Lung (tissue), 12 donors: Measurements from ENCODE around the gene UBXN4. TPM values are rescaled to one million over a fixed set of nuclear protein-coding genes. Genes with fewer than 3 reads are reported as not detected.
"Not testable (repeated sequence)": the region's sequence is repeated elsewhere in the genome, so short reads cannot be mapped to it uniquely, and the experiment has no call there.

Experiments
- ATAC-seq: fragments of 200-7000 bp; cut with Tn5 transposase; one replicate; pipeline ENCODE4 v1.9.1; 2020; ENCODE audit warnings: moderate number of reproducible peaks; ENCODE audit not compliant: insufficient read depth, low FRiP score
- DNase-seq, 3 donors: peaks; one replicate each; pipeline ENCODE4 v3.0.0-alpha.2; 2013 to 2017
- H3K27ac ChIP-seq, 2 donors: one replicate each; pipeline ENCODE4 v1.5.1; 2013; ENCODE audit warnings: mild to moderate bottlenecking in 2 of 2, moderate library complexity in 2 of 2, control low read depth in 1 of 2, inconsistent platforms in 1 of 2, low read depth in 1 of 2, low read length in 1 of 2
- H3K27me3 ChIP-seq, 3 donors: one replicate each; pipeline ENCODE4 v1.5.1; 2013; ENCODE audit warnings: low read length in 2 of 3; ENCODE audit not compliant: control insufficient read depth in 3 of 3, insufficient read depth in 3 of 3
- H3K36me3 ChIP-seq, 4 donors: one replicate each; pipeline ENCODE4 v1.5.1; 2013; ENCODE audit warnings: low read length in 4 of 4, mild to moderate bottlenecking in 1 of 4, moderate library complexity in 1 of 4; ENCODE audit not compliant: control insufficient read depth in 4 of 4, insufficient read depth in 4 of 4
- H3K4me1 ChIP-seq, 5 donors: one replicate each; pipeline ENCODE4 v1.5.1; 2013; ENCODE audit warnings: low read length in 5 of 5, mild to moderate bottlenecking in 2 of 5, moderate library complexity in 1 of 5; ENCODE audit not compliant: control insufficient read depth in 5 of 5, insufficient read depth in 5 of 5
- H3K4me3 ChIP-seq: one replicate; pipeline ENCODE4 v1.5.1; 2013; ENCODE audit warnings: mild to moderate bottlenecking, control low read depth, moderate library complexity
- H3K9ac ChIP-seq, 2 donors: one replicate each; pipeline ENCODE4 v1.5.1; 2013; ENCODE audit warnings: low read length in 2 of 2, control low read depth in 1 of 2; ENCODE audit not compliant: insufficient read depth in 1 of 2
- H3K9me3 ChIP-seq, 4 donors: one replicate each; pipeline ENCODE4 v1.5.1; 2013; ENCODE audit warnings: low read length in 3 of 4, mild to moderate bottlenecking in 1 of 4, moderate library complexity in 1 of 4; ENCODE audit not compliant: control insufficient read depth in 4 of 4, insufficient read depth in 3 of 4
- CTCF ChIP-seq: IDR thresholded peaks from 2 replicates; pipeline ENCODE4 v1.5.1; 2012; ENCODE audit warnings: mild to moderate bottlenecking; ENCODE audit errors: control extremely low read depth, extremely low read depth
- WGBS, 2 donors: extraction: QIAGEN DNeasy Blood & Tissue Kit; methylation state at CpG; one replicate each; pipeline ENCODE4 v1.1.7; 2013; 5-methylcytosine and 5-hydroxymethylcytosine counted together
- polyA plus RNA-seq, 2 donors: library from polyadenylated mRNA; stranded (reverse); fragments of 200-250 nt; gene quantifications; one replicate each; pipeline ENCODE4 v1.2.1, GENCODE V29; 2013
- total RNA-seq, 2 donors: library from RNA; depleted of rRNA in 1 of 2; stranded (reverse); fragments of >200 nt in 1 of 2; gene quantifications; one replicate each; pipeline ENCODE4 v1.2.1, GENCODE V29; 2014 to 2021
- donor health status: control.
- donor health status: control.
- donor health status: Bipolar disorder and iron deficiency.
- donor health status: healthy.
- donor health status: DM: yes; HTN: yes; CAD: no.

Gene UBXN4
- total and polyA plus RNA-seq, 4 donors, result 39.7 to 121 (median 65.9) TPM

DNA sequence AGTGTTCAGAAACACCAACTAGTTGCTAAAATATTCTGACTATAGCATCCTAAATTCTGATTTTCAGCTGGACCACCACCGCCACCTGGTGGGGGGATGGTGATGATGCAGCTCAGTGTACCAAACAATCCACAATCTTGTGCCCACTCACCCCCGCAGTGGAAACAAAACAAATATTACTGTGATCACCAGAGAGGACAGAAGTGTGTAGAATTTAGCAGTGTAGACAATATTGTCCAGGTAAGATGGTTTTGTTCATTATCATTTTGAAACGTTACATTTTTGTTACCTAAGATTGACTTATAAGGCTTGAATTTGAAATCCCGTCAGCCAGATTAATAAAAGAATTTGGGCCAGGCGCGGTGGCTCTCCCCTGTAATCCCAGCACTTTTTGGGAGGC is 31.7 kb upstream of the UBXN4 start:
- Histone ChIP-seq H3K27ac (no peak overlapping the region), H3K9ac (no peak overlapping the region), H3K9me3 (no peaks in the 10 kb centered on the region), H3K36me3 (peaks cover 0 to 5% (median 0%) of the 10 kb centered on the region in 4 donors), H3K27me3 (no peaks in the 10 kb centered on the region), H3K4me1 (no peaks in the 10 kb centered on the region), H3K4me3 (no peak overlapping the region)
- ATAC-seq, result no peak
- peak; percentile 95 for TF ChIP-seq CTCF
- DNase-seq, result peak; percentile 63 to 65 (median 64)
- 63 to 72% methylated on average over 6 of the region's 6 CpGs for WGBS, 2 donors

DNA sequence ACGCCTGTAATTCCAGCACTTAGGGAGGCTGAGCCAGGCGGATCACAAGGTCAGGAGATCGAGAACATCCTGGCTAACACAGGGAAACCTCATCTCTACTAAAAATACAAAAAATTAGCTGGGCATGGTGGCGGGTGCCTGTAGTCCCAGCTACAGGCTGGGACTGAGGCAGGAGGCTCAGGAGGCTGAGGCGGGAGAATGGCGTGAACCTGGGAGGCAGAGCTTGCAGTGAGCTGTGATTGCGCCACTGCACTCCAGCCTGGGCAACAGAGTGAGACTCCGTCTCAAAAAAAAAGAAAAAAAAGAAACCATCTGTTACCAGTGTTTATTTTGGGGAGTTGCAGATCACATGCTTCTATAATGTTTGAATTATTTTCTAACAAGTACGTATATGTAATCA is 26.6 kb upstream of the UBXN4 start:
- not testable (repeated sequence) for ATAC-seq, H3K4me3 ChIP-seq, H3K4me1 ChIP-seq, H3K9ac ChIP-seq, DNase-seq, H3K27ac ChIP-seq, H3K9me3 ChIP-seq, H3K27me3 ChIP-seq
- H3K36me3 ChIP-seq, result peaks cover 2 to 11% (median 8%) of the 10 kb centered on the region in 4 donors
- 96% methylated on average over 9 of the region's 9 CpGs for WGBS, 2 donors

DNA sequence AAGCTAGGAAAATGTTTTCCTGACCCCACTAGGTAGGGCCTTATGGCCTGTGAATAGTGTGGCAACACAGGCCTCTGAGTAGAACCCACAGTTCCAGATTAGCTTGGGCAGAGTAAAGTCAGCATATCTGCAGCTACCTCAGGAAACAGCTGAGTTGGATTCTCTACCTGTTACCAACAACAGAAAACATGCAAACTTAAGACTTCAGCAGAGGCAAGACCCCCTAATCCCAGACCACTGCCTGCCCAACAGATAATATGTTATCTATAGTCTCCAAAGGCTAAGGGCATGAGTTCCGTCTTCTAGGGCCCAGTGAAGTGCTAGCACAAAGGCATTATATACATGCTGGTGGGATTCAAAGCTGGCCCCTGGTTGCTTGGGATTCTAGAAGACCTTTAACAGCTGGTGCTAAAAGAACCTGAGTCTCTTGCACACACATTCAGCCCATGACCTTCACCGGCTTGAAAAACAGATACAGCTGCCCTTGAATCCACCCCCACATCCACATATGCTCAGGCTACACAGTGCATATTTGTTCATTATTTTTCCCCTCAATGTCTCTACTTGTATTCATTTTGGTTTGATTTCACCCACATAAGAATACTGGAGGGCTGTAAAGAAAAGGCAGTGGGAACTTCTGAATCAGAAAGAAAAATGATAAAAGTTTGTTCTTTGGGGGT is 13.5 kb upstream of the UBXN4 start:
- ATAC-seq (no peak), DNase-seq (no peak)
- no peak overlapping the region for H3K9ac ChIP-seq
- no peaks in the 10 kb centered on the region for H3K9me3 ChIP-seq
- TF ChIP-seq CTCF, result no peak
- no peaks in the 10 kb centered on the region for H3K27me3 ChIP-seq
- H3K36me3 ChIP-seq, result peaks cover 2 to 12% (median 3%) of the 10 kb centered on the region in 4 donors
- no peak overlapping the region for H3K4me3 ChIP-seq
- WGBS, 2 donors, result 93 to 94% methylated on average over 2 of the region's 2 CpGs
- H3K27ac ChIP-seq, result no peak overlapping the region
- no peaks in the 10 kb centered on the region for H3K4me1 ChIP-seq

- Histone ChIP-seq H3K27me3 (no peaks in the 10 kb centered on the region), H3K36me3 (no peaks in the 10 kb centered on the region), H3K4me1 (no peaks in the 10 kb centered on the region), H3K9ac (no peak overlapping the region), H3K27ac (no peak overlapping the region), H3K9me3 (no peaks in the 10 kb centered on the region), H3K4me3 (no peak overlapping the region)
- DNase-seq (no peak), ATAC-seq (no peak)
- WGBS, 2 donors, result 93 to 98% methylated on average over 5 of the region's 5 CpGs
- TF ChIP-seq CTCF, result no peak
These were observed 9.1 kb upstream of the UBXN4 start for GRCh38 chr2:135732561-135732960.
